HepG2 (cell line): Measurements from ENCODE around the gene TTC8.

Experiments
- ARNT ChIP-seq: fragments of 450-650 bp; IDR thresholded peaks from 2 replicates; pipeline ENCODE4 v1.6.1; 2017
- ATF6 ChIP-seq: sonication (generic); formaldehyde crosslinking; conservative IDR thresholded peaks from 2 replicates; pipeline ENCODE4 v1.4.0; 2020; ENCODE audit warnings: missing genetic modification reagents
- CHD2 ChIP-seq: IDR thresholded peaks from 2 replicates; pipeline ENCODE4 v1.6.1; 2011; ENCODE audit warnings: low read depth, low read length, improper control_type of control experiment
- CTCF ChIP-seq: sonication (generic); formaldehyde crosslinking; IDR thresholded peaks from 2 replicates; pipeline ENCODE4 v1.5.0; 2020; ENCODE audit warnings: mild to moderate bottlenecking, missing genetic modification reagents, moderate library complexity
- GMEB2 ChIP-seq: IDR thresholded peaks from 2 replicates; pipeline ENCODE4 v1.6.1; 2016; ENCODE audit warnings: missing biosample characterization, missing genetic modification reagents, low read depth
- MAX ChIP-seq: IDR thresholded peaks from 2 replicates; pipeline ENCODE4 v1.6.1; 2012; ENCODE audit warnings: inconsistent platforms
- RAD21 ChIP-seq: fragments of 450-650 bp; formaldehyde crosslinking; IDR thresholded peaks from 2 replicates; pipeline ENCODE4 v1.5.0; 2020; ENCODE audit warnings: mild to moderate bottlenecking

GRCh38 chr14:88834883-88835431 lies 10.5 kb downstream of the TTC8 start:
- no peak for TF ChIP-seq CHD2
- no peak for TF ChIP-seq ATF6 (CRISPR knock-in tag)
- TF ChIP-seq ARNT = no peak
- no peak for TF ChIP-seq GMEB2 (CRISPR knock-in tag)
- no peak for TF ChIP-seq MAX
- no peak for TF ChIP-seq CTCF (CRISPR knock-in tag)
- no peak for TF ChIP-seq RAD21 (CRISPR knock-in tag)
